ENCODE data around the gene TSPAN6.

The TSPAN6 gene

GRCh38 chrX:100591256-100592051 is 45.2 kb downstream of the TSPAN6 start:
- DNase-seq (ENCODE audit: low read depth in 2 of 2, low spot score in 1 of 2) = no peak

GRCh38 chrX:100587861-100588260 is 48.7 kb downstream of the TSPAN6 start:
- no peak for DNase-seq (ENCODE audit: low read depth in 2 of 2, low spot score in 1 of 2)

GRCh38 chrX:100586747-100587146 is 49.9 kb downstream of the TSPAN6 start:
- DNase-seq (ENCODE audit: low read depth in 2 of 2, low spot score in 1 of 2) = no peak

- no peak for DNase-seq (ENCODE audit: low read depth in 2 of 2, low spot score in 1 of 2)
Observed at GRCh38 chrX:100584611-100585010, 52.0 kb downstream of the TSPAN6 start, which contains the start of gene TNMD. TSS of gene TNMD (plus strand) at chrX:100584936. CDS start at chrX:100585019, 83 bp downstream.

Measured in stimulated activated CD8-positive, alpha-beta memory T cell treated with anti-CD3 and anti-CD28 coated beads, Interleukin-4, amount 100 ng/mL, for 1 hour (primary cell).